LNCAP (cell line): ENCODE data around the gene APOL1.
A peak's percentile ranks its signal among the peaks of the same experiment; 100 is the strongest.

Source experiments
- TF ChIP-seq, protein P1 (sequence below): fragments of 450-650 bp; IDR thresholded peaks from 2 replicates; pipeline ENCODE4 v1.5.1; 2017; ENCODE audit warnings: mild to moderate bottlenecking

The APOL1 gene

GRCh38 chr22:36300396-36301212 is 47.7 kb downstream of the APOL1 start:
- TF ChIP-seq, protein P1, sequence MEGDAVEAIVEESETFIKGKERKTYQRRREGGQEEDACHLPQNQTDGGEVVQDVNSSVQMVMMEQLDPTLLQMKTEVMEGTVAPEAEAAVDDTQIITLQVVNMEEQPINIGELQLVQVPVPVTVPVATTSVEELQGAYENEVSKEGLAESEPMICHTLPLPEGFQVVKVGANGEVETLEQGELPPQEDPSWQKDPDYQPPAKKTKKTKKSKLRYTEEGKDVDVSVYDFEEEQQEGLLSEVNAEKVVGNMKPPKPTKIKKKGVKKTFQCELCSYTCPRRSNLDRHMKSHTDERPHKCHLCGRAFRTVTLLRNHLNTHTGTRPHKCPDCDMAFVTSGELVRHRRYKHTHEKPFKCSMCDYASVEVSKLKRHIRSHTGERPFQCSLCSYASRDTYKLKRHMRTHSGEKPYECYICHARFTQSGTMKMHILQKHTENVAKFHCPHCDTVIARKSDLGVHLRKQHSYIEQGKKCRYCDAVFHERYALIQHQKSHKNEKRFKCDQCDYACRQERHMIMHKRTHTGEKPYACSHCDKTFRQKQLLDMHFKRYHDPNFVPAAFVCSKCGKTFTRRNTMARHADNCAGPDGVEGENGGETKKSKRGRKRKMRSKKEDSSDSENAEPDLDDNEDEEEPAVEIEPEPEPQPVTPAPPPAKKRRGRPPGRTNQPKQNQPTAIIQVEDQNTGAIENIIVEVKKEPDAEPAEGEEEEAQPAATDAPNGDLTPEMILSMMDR, result no peak

DNA sequence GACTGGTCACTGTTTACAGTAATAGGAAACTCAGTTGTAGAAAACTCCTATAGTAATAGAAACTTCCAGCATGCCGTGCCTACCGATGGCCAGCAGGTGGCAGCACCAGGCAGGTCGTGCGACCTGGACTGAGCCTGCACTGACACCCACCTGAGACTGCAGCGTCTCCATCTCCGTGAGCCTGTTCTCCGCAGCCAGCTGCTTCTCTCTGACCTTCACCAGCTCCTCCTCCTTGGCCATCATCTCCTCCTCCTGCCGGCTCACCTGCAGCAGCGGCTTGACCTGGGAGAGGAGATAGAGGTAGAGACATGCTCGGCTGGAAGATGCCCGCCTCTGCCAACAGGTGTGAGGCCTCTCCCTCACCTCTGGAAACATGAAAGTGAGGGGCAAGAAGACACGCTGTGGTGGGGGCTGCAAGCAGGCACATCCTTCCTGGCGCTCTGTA is 48.5 kb downstream of the APOL1 start:
- TF ChIP-seq, protein P1, result peak; percentile 92

DNA sequence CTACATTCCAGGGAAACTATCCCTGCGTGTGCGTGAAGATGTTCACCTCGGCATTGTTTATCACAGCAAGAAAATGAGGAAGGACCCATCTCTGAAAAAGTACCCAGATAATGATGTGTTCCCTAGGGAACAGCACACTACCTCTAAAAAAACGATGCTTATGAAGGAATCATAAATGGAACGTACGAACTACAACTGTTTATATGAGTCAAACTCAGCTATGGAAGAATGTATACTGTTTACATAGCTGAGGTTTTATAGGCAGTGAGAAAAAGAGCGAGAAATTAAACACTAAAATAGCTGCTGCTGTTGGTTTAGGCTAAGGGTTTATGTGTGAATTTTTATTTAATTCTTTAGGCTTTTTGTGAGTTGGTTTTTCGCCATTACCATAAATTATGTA is 48.9 kb downstream of the APOL1 start:
- TF ChIP-seq, protein P1, result no peak

- TF ChIP-seq, protein P1, result no peak
Measured at GRCh38 chr22:36302439-36303114, 49.6 kb downstream of the APOL1 start.

GRCh38 chr22:36303115-36303467 is 50.2 kb downstream of the APOL1 start:
- TF ChIP-seq, protein P1, result no peak

DNA sequence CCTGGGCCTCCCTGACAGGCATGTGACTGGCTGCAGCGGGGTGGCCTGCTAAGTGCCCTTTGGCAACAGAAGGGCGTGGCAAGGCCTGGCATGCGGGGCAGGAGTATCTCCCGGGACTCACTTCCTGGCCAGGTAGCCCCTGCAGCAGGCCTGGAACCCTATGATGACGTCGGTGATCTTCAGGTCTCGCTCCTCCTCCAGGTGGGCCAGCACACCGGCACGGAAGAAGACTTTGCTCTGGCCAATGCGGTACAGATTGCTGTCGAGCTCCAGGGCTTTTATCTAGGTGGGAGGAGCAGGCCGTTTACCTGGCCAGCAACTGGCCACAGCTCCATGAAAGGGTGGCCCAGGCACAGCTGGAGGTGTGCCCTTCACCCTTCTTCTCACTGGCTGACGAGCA is 50.9 kb downstream of the APOL1 start:
- TF ChIP-seq, protein P1, result no peak

DNA sequence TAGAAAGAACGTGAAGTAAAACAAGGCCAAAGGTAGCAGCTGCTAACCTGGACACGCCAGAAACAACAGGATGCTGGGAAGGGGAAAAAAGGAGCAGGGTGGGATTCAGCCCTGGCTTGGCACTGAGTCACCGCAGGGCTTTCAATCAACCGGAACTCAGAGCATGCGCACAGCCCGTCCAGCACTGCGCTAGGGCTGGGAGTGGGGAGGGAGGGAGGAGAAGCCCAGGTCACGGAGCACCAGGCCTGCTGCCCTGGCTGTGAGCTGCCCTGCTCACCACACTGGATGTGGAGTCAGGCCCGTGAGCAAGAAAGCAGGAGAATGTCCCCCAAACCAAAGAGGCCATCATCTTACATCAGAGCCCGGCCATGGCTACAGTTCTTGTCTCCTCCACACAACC is 51.5 kb downstream of the APOL1 start:
- TF ChIP-seq, protein P1, result no peak
